SK-N-SH treated with all-trans-retinoic acid at 6 μM for 48 hours (cell line): Measurements from ENCODE around the gene PTPRJ.

Source experiments
- ATAC-seq: fragments of 200-7000 bp; cut with Tn5 transposase; 3 replicates; pipeline ENCODE4 v1.9.1; 2020; ENCODE audit warnings: mild to moderate bottlenecking, moderate library complexity
- ARNTL ChIP-seq: fragments of 450-650 bp; formaldehyde crosslinking; IDR thresholded peaks from 2 replicates; pipeline ENCODE4 v1.5.0; 2020; ENCODE audit warnings: low read depth, mild to moderate bottlenecking, moderate library complexity, borderline replicate concordance
- BACH2 ChIP-seq: fragments of 250-450 bp; sonication (Bioruptor Pico); IDR thresholded peaks from 2 replicates; pipeline ENCODE4 v1.9.0; 2021; ENCODE audit warnings: mild to moderate bottlenecking, borderline replicate concordance
- CREB5 ChIP-seq: fragments of 250-450 bp; sonication (Bioruptor Pico); IDR thresholded peaks from 2 replicates; pipeline ENCODE4 v1.5.1; 2020; ENCODE audit warnings: low read depth, mild to moderate bottlenecking, moderate library complexity
- CSDC2 ChIP-seq: fragments of 250-450 bp; sonication (Bioruptor Pico); IDR thresholded peaks from 2 replicates; pipeline ENCODE4 v1.5.0; 2020; ENCODE audit warnings: mild to moderate bottlenecking, moderate library complexity
- CSRNP3 ChIP-seq: fragments of 250-450 bp; sonication (Bioruptor Pico); IDR thresholded peaks from 2 replicates; pipeline ENCODE4 v1.5.1; 2021; ENCODE audit warnings: mild to moderate bottlenecking, moderate library complexity
- ESRRG ChIP-seq: fragments of 250-450 bp; sonication (Bioruptor Pico); IDR thresholded peaks from 2 replicates; pipeline ENCODE4 v1.6.1; 2021; ENCODE audit warnings: mild to moderate bottlenecking
- ISL1 ChIP-seq: fragments of 250-450 bp; sonication (Bioruptor Pico); IDR thresholded peaks from 2 replicates; pipeline ENCODE4 v2.1.2; 2022; ENCODE audit warnings: mild to moderate bottlenecking, moderate library complexity
- OSR1 ChIP-seq: fragments of 250-450 bp; sonication (Bioruptor Pico); IDR thresholded peaks from 2 replicates; pipeline ENCODE4 v1.8.0; 2022; ENCODE audit warnings: moderate library complexity, mild to moderate bottlenecking, inconsistent platforms
- PATZ1 ChIP-seq: fragments of 250-450 bp; sonication (Bioruptor Pico); IDR thresholded peaks from 2 replicates; pipeline ENCODE4 v1.8.0; 2020; ENCODE audit warnings: mild to moderate bottlenecking, moderate library complexity, borderline replicate concordance
- POU6F1 ChIP-seq: fragments of 250-450 bp; sonication (Bioruptor Pico); IDR thresholded peaks from 2 replicates; pipeline ENCODE4 v1.8.0; 2021; ENCODE audit warnings: low read depth, mild to moderate bottlenecking, moderate library complexity, borderline replicate concordance
- PPARA ChIP-seq: fragments of 250-450 bp; sonication (Bioruptor Pico); IDR thresholded peaks from 2 replicates; pipeline ENCODE4 v1.5.0; 2020; ENCODE audit warnings: mild to moderate bottlenecking, borderline replicate concordance
- RARB ChIP-seq: fragments of 250-450 bp; sonication (Bioruptor Pico); IDR thresholded peaks from 2 replicates; pipeline ENCODE4 v1.8.0; 2021; ENCODE audit warnings: mild to moderate bottlenecking, moderate library complexity
- SNAI2 ChIP-seq: fragments of 250-450 bp; sonication (Bioruptor Pico); IDR thresholded peaks from 2 replicates; pipeline ENCODE4 v1.5.0; 2020; ENCODE audit warnings: mild to moderate bottlenecking, moderate library complexity
- TCF4 ChIP-seq: fragments of 250-450 bp; sonication (Bioruptor Pico); IDR thresholded peaks from 2 replicates; pipeline ENCODE4 v1.8.0; 2021; ENCODE audit warnings: mild to moderate bottlenecking, moderate library complexity, borderline replicate concordance
- TOX ChIP-seq: fragments of 250-450 bp; sonication (Bioruptor Pico); IDR thresholded peaks from 2 replicates; pipeline ENCODE4 v1.8.0; 2021; ENCODE audit warnings: mild to moderate bottlenecking, moderate library complexity, borderline replicate concordance
- TSHZ2 ChIP-seq: fragments of 250-450 bp; sonication (Bioruptor Pico); IDR thresholded peaks from 2 replicates; pipeline ENCODE4 v1.5.0; 2020; ENCODE audit warnings: mild to moderate bottlenecking, moderate library complexity
- ZC3H10 ChIP-seq: fragments of 250-450 bp; sonication (Bioruptor Pico); IDR thresholded peaks from 2 replicates; pipeline ENCODE4 v1.5.1; 2021; ENCODE audit warnings: mild to moderate bottlenecking, moderate library complexity
- ZFP3 ChIP-seq: fragments of 250-450 bp; sonication (Bioruptor Pico); IDR thresholded peaks from 2 replicates; pipeline ENCODE4 v1.5.0; 2020; ENCODE audit warnings: mild to moderate bottlenecking, moderate library complexity
- ZFP30 ChIP-seq: fragments of 450-650 bp; formaldehyde crosslinking; IDR thresholded peaks from 2 replicates; pipeline ENCODE4 v1.5.0; 2022; ENCODE audit warnings: mild to moderate bottlenecking, moderate library complexity
- ZNF565 ChIP-seq: fragments of 450-650 bp; formaldehyde crosslinking; conservative IDR thresholded peaks from 2 replicates; pipeline ENCODE4 v1.5.0; 2020; ENCODE audit warnings: low read depth, mild to moderate bottlenecking, moderate library complexity
- ZNF70 ChIP-seq: fragments of 450-650 bp; formaldehyde crosslinking; IDR thresholded peaks from 2 replicates; pipeline ENCODE4 v1.5.0; 2020; ENCODE audit warnings: mild to moderate bottlenecking, moderate library complexity
- ZNF8 ChIP-seq: fragments of 450-650 bp; formaldehyde crosslinking; IDR thresholded peaks from 2 replicates; pipeline ENCODE4 v1.5.0; 2020; ENCODE audit warnings: mild to moderate bottlenecking, moderate library complexity

PTPRJ gene

GRCh38 chr11:48064306-48064705 lies 83.9 kb downstream of the PTPRJ start:
- TF ChIP-seq PPARA (CRISPR knock-in tag) (no peak), CSDC2 (CRISPR knock-in tag) (no peak), TCF4 (CRISPR knock-in tag) (no peak), ZNF70 (CRISPR knock-in tag) (no peak), ZFP30 (CRISPR knock-in tag) (no peak), ZFP3 (CRISPR knock-in tag) (no peak), CSRNP3 (CRISPR knock-in tag) (no peak), TSHZ2 (CRISPR knock-in tag) (no peak), PATZ1 (CRISPR knock-in tag) (no peak), ZNF565 (CRISPR knock-in tag) (no peak), CREB5 (CRISPR knock-in tag) (no peak), ESRRG (CRISPR knock-in tag) (no peak), ISL1 (no peak), BACH2 (no peak), TOX (CRISPR knock-in tag) (no peak), ZC3H10 (CRISPR knock-in tag) (no peak), ZNF8 (CRISPR knock-in tag) (no peak), SNAI2 (no peak), OSR1 (CRISPR knock-in tag) (no peak)
- ATAC-seq: peak; percentile 78

GRCh38 chr11:48066881-48067800 lies 86.8 kb downstream of the PTPRJ start:
- ATAC-seq: no peak
- TF ChIP-seq ZC3H10 (CRISPR knock-in tag) (no peak), ESRRG (CRISPR knock-in tag) (no peak), ZNF8 (CRISPR knock-in tag) (no peak), ZFP30 (CRISPR knock-in tag) (no peak), RARB (CRISPR knock-in tag) (no peak), PPARA (CRISPR knock-in tag) (no peak), POU6F1 (CRISPR knock-in tag) (no peak), TSHZ2 (CRISPR knock-in tag) (no peak), ZFP3 (CRISPR knock-in tag) (no peak), SNAI2 (no peak), ARNTL (CRISPR knock-in tag) (no peak), CREB5 (CRISPR knock-in tag) (no peak), ZNF70 (CRISPR knock-in tag) (no peak), ISL1 (no peak), PATZ1 (CRISPR knock-in tag) (no peak), BACH2 (no peak)
